Right lobe of liver (tissue), 6 donors: Measurements from ENCODE around the gene YKT6. TPM values are rescaled to one million over a fixed set of nuclear protein-coding genes. Genes with fewer than 3 reads are reported as not detected.

ENCODE experiments used
- ATAC-seq, 4 donors: fragments of 200-7000 bp; cut with Tn5 transposase; one replicate each; pipeline ENCODE4 v1.9.1; 2020; ENCODE audit warnings: mild to moderate bottlenecking in 4 of 4, moderate library complexity in 4 of 4
- DNase-seq, 3 donors: peaks; one replicate each; pipeline ENCODE4 v3.0.0-alpha.2; 2020
- H3K27ac ChIP-seq, 3 donors: fragments of 200-600 bp; one replicate each; pipeline ENCODE4 v1.8.0; 2022
- H3K27me3 ChIP-seq, 2 donors: fragments of 200-600 bp; one replicate each; pipeline ENCODE4 v1.8.0; 2022
- H3K36me3 ChIP-seq, 4 donors: fragments of 200-600 bp; sonication (generic) in 1 of 4; one replicate each; pipeline versions ENCODE4 v1.5.1 to v1.8.0; 2017 to 2022; ENCODE audit warnings: control low read depth in 1 of 4
- H3K4me1 ChIP-seq, 4 donors: fragments of 200-600 bp; sonication (generic) in 1 of 4; one replicate each; pipeline versions ENCODE4 v1.5.1 to v1.8.0; 2017 to 2022; ENCODE audit warnings: control low read depth in 1 of 4
- H3K4me3 ChIP-seq, 3 donors: fragments of 200-600 bp; one replicate each; pipeline ENCODE4 v1.8.0; 2022
- H3K9me3 ChIP-seq, 4 donors: fragments of 200-600 bp; sonication (generic) in 1 of 4; one replicate each; pipeline versions ENCODE4 v1.5.1 to v1.8.0; 2017 to 2022; ENCODE audit warnings: control low read depth in 1 of 4
- CTCF ChIP-seq, 4 donors: fragments of 200-600 bp in 3 of 4; fragments of 450-650 bp in 1 of 4; IDR thresholded peaks; one replicate each; pipeline versions ENCODE4 v1.5.1 to v1.8.0; 2016 to 2022; ENCODE audit warnings: antibody characterized with exemption in 4 of 4, mild to moderate bottlenecking in 2 of 4
- POLR2A ChIP-seq: fragments of 450-650 bp; IDR thresholded peaks from one replicate; pipeline ENCODE4 v1.6.1; 2017; ENCODE audit warnings: antibody characterized with exemption, mild to moderate bottlenecking
- WGBS: methylation state at CpG from one replicate; pipeline ENCODE4 v1.1.6; 2018; ENCODE audit warnings: low coverage, low lambda C conversion rate; ENCODE audit not compliant: insufficient coverage; ENCODE audit errors: missing lambda C conversion rate; 5-methylcytosine and 5-hydroxymethylcytosine counted together
- intact Hi-C, 2 donors: fragments of 100-400 bp; cut with DNase I; formaldehyde crosslinking; loops; one replicate each; pipeline versions ENCODE4 v1.11.2 to v1.14.1; 2022
- total RNA-seq, 6 experiments: library from RNA; depleted of rRNA in 2 of 6; stranded (reverse); fragments of >200 nt in 2 of 6; fragmentation: NEBNext Ultra II Directional in 3 of 6; extraction: Animal tissue kit (Norgen Biotek cat#: 25700) in 3 of 6; gene quantifications; one replicate each; pipeline versions ENCODE4 v1.1.0 to v1.2.4, GENCODE V29; 2016 to 2023
- donor health status: DM: no; HTN: yes; CAD: no.
- donor health status: DM: no; HTN: no; CAD: no.
- donor health status: DM: no; HTN: no; CAD: no.
- donor health status: DM: no; HTN: yes; CAD: no.
- donor health status: DM: no; HTN: yes; CAD: no.

Gene YKT6
- total RNA-seq, 6 experiments from 2014 or later: 15.0 to 23.8 (median 19.2) TPM

DNA sequence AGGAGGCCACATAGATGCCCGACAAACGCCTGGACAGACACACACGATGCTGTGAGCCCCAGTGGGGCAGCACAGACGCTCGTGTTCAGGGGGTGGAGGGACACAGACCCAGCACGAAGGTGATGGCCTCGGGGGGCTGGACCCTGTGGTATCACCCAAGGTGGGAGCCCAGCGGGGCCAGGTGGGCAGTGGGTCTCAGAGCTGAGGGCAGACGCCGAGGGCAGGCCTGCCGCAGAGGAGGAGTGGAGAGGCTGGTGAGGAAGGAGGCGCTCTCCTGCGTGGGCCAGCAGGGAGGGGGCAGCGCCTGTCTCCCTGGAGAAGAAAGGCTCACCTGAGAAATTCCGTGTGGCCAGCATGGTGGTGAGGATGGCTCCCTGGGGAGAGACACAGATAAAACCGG, 39.6 kb downstream of the YKT6 start:
- no peak for ATAC-seq
- intact Hi-C loops: no loop called here
- H3K36me3 ChIP-seq: no peaks in the 10 kb centered on the region
- no peaks in the 10 kb centered on the region for H3K9me3 ChIP-seq
- no peaks in the 10 kb centered on the region for H3K4me1 ChIP-seq
- WGBS: no CpG with 5 or more reads among the region's 16 CpGs
- H3K27ac ChIP-seq: no peak overlapping the region
- no peak for DNase-seq
- H3K27me3 ChIP-seq: no peaks in the 10 kb centered on the region
- no peak overlapping the region for H3K4me3 ChIP-seq
- TF ChIP-seq CTCF (IDR thresholded peaks at IDR 0.05) (no peak), POLR2A (no peak)

- peak; percentile 73 to 77 (median 76) for DNase-seq
- Histone ChIP-seq H3K4me1 (no peaks in the 10 kb centered on the region), H3K27ac (no peak overlapping the region), H3K27me3 (no peaks in the 10 kb centered on the region), H3K4me3 (no peak overlapping the region), H3K36me3 (no peaks in the 10 kb centered on the region), H3K9me3 (no peaks in the 10 kb centered on the region)
- ATAC-seq: peak; percentile 87 to 97 (median 94)
- intact Hi-C loops: no loop called here
- WGBS: 22% methylated on average over 4 of the region's 10 CpGs
- peak; percentile 69 to 80 (median 76) for TF ChIP-seq CTCF (IDR thresholded peaks at IDR 0.05)
- no peak for TF ChIP-seq POLR2A
Observed at GRCh38 chr7:44240983-44241510, 40.3 kb downstream of the YKT6 start.

- Histone ChIP-seq H3K4me1 (no peaks in the 10 kb centered on the region), H3K27me3 (no peaks in the 10 kb centered on the region), H3K27ac (no peak overlapping the region), H3K4me3 (no peak overlapping the region), H3K9me3 (no peaks in the 10 kb centered on the region), H3K36me3 (no peaks in the 10 kb centered on the region)
- no peak for TF ChIP-seq POLR2A
- TF ChIP-seq CTCF (IDR thresholded peaks at IDR 0.05): no peak
- ATAC-seq (no peak), DNase-seq (no peak)
- WGBS: 67% methylated on average over 3 of the region's 10 CpGs
- intact Hi-C loops: no loop called here
Observed at GRCh38 chr7:44242091-44242490, 41.3 kb downstream of the YKT6 start.

DNA sequence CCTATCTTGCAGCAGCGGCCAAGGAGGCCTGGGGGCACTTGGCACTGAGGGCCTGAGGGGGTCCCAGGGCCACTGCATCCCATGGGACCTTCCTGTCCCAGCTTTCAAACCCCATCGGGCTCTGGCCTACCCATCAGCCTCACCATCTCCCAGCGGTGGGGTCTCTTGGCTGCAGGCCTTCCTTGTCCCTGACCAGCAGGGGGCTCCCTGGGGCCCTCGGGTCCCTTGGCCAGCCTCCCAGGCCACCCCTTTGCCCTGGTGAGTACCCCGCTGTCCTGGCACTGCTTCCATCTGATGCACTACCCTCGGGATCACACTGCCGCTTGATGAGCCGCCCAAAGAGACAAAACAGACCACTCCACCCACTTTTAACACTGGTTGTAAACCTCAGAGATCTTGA, 43.5 kb downstream of the YKT6 start:
- DNase-seq (no peak), ATAC-seq (no peak)
- no peaks in the 10 kb centered on the region for H3K9me3 ChIP-seq
- intact Hi-C loops: no loop called here
- H3K27me3 ChIP-seq: no peaks in the 10 kb centered on the region
- H3K36me3 ChIP-seq: no peaks in the 10 kb centered on the region
- no peaks in the 10 kb centered on the region for H3K4me1 ChIP-seq
- H3K27ac ChIP-seq: no peak overlapping the region
- TF ChIP-seq POLR2A (no peak), CTCF (IDR thresholded peaks at IDR 0.05) (peak; percentile 31 to 45 (median 38))
- H3K4me3 ChIP-seq: no peak overlapping the region
- 66% methylated on average over 4 of the region's 8 CpGs for WGBS
